WTC11 (cell line): ENCODE measurements around the gene ABHD4. TPM values are rescaled to one million over a fixed set of nuclear protein-coding genes. Genes with fewer than 3 reads are reported as not detected.
"Not testable (repeated sequence)": the region's sequence is repeated elsewhere in the genome, so short reads cannot be mapped to it uniquely, and the experiment has no call there.

Experiments used
- ATAC-seq: fragments of 200-7000 bp; cut with Tn5 transposase; 2 replicates; pipeline ENCODE4 v1.10.0; 2021; ENCODE audit warnings: mild to moderate bottlenecking, moderate library complexity
- CTCF ChIA-PET: fragments of 300-600 bp; sonication (Branson Sonifier 250); formaldehyde crosslinking; loops from one replicate; lab custom pipeline; 2021; ENCODE audit warnings: antibody characterized with exemption; lab: Charles Lee
- POLR2A ChIA-PET: fragments of 350-600 bp; sonication (Branson Sonifier 250); formaldehyde crosslinking; loops from one replicate; lab custom pipeline; 2021; ENCODE audit warnings: antibody characterized with exemption; lab: Charles Lee
- DNase-seq: peaks from one replicate; pipeline ENCODE4 v3.0.0; 2021; ENCODE audit warnings: low spot score
- H3K27ac Mint-ChIP-seq: 2 replicates; pipeline ENCODE4 v1.8.0; 2021; ENCODE audit warnings: mixed read lengths
- H3K27me3 Mint-ChIP-seq: 2 replicates; pipeline ENCODE4 v1.8.0; 2021; ENCODE audit warnings: low read depth, mild to moderate bottlenecking, moderate library complexity, mixed read lengths
- H3K36me3 Mint-ChIP-seq: 2 replicates; pipeline ENCODE4 v1.8.0; 2021; ENCODE audit warnings: mixed read lengths
- H3K4me1 Mint-ChIP-seq: 2 replicates; pipeline ENCODE4 v1.8.0; 2022; ENCODE audit warnings: mixed read lengths
- H3K4me3 Mint-ChIP-seq: 2 replicates; pipeline ENCODE4 v1.8.0; 2021; ENCODE audit warnings: mild to moderate bottlenecking, moderate library complexity, mixed read lengths
- H3K9me3 Mint-ChIP-seq: 2 replicates; pipeline ENCODE4 v1.8.0; 2021; ENCODE audit warnings: mixed read lengths
- ATF6 ChIP-seq: sonication (generic); formaldehyde crosslinking; IDR thresholded peaks from 2 replicates; pipeline ENCODE4 v1.8.1; 2023; ENCODE audit warnings: mild to moderate bottlenecking, missing genetic modification reagents
- CBFB ChIP-seq: sonication (generic); formaldehyde crosslinking; IDR thresholded peaks from 2 replicates; pipeline ENCODE4 v1.8.1; 2022; ENCODE audit warnings: mild to moderate bottlenecking, low read depth, missing genetic modification reagents
- CREB1 ChIP-seq: sonication (generic); formaldehyde crosslinking; IDR thresholded peaks from 2 replicates; pipeline ENCODE4 v1.8.0; 2023; ENCODE audit warnings: mild to moderate bottlenecking, missing genetic modification reagents
- EMX1 ChIP-seq: fragments of 250-450 bp; sonication (Bioruptor Pico); IDR thresholded peaks from 2 replicates; pipeline ENCODE4 v1.8.0; 2021; ENCODE audit warnings: mild to moderate bottlenecking
- FOXJ3 ChIP-seq: sonication (generic); formaldehyde crosslinking; IDR thresholded peaks from 2 replicates; pipeline ENCODE4 v1.9.0; 2021; ENCODE audit warnings: missing genetic modification reagents, mild to moderate bottlenecking, borderline replicate concordance
- GRHL2 ChIP-seq: fragments of 250-450 bp; sonication (Bioruptor Pico); IDR thresholded peaks from 2 replicates; pipeline ENCODE4 v1.8.0; 2022; ENCODE audit warnings: mild to moderate bottlenecking, moderate library complexity; ENCODE audit not compliant: insufficient replicate concordance, severe bottlenecking
- GTF2I ChIP-seq: fragments of 250-450 bp; sonication (Bioruptor Pico); conservative IDR thresholded peaks from 2 replicates; pipeline ENCODE4 v1.4.0; 2021; ENCODE audit warnings: mild to moderate bottlenecking
- JAZF1 ChIP-seq: fragments of 250-450 bp; sonication (Bioruptor Pico); IDR thresholded peaks from 2 replicates; pipeline ENCODE4 v1.9.0; 2021; ENCODE audit warnings: moderate library complexity, mild to moderate bottlenecking, inconsistent platforms
- JUN ChIP-seq: sonication (generic); formaldehyde crosslinking; IDR thresholded peaks from 2 replicates; pipeline ENCODE4 v1.8.0; 2023; ENCODE audit warnings: mild to moderate bottlenecking, missing genetic modification reagents
- NFATC4 ChIP-seq: fragments of 250-450 bp; sonication (Bioruptor Pico); IDR thresholded peaks from 2 replicates; pipeline ENCODE4 v1.9.0; 2021; ENCODE audit warnings: mild to moderate bottlenecking
- PRDM15 ChIP-seq: sonication (generic); formaldehyde crosslinking; IDR thresholded peaks from 2 replicates; pipeline ENCODE4 v1.8.0; 2022; ENCODE audit warnings: missing genetic modification reagents
- RELA ChIP-seq: sonication (generic); formaldehyde crosslinking; IDR thresholded peaks from 2 replicates; pipeline ENCODE4 v1.8.1; 2022; ENCODE audit warnings: missing genetic modification reagents, mild to moderate bottlenecking, borderline replicate concordance
- ZNF121 ChIP-seq: sonication (generic); formaldehyde crosslinking; IDR thresholded peaks from 2 replicates; pipeline ENCODE4 v1.8.0; 2023; ENCODE audit warnings: missing genetic modification reagents
- ZNF138 ChIP-seq: sonication (generic); formaldehyde crosslinking; conservative IDR thresholded peaks from 2 replicates; pipeline ENCODE4 v1.8.1; 2022; ENCODE audit warnings: mild to moderate bottlenecking, moderate library complexity, missing genetic modification reagents
- ZNF396 ChIP-seq: fragments of 250-450 bp; sonication (Bioruptor Pico); IDR thresholded peaks from 2 replicates; pipeline ENCODE4 v1.8.0; 2021; ENCODE audit warnings: mild to moderate bottlenecking, moderate library complexity, borderline replicate concordance
- ZNF423 ChIP-seq: fragments of 250-450 bp; sonication (Bioruptor Pico); IDR thresholded peaks from 2 replicates; pipeline ENCODE4 v2.1.2; 2022; ENCODE audit warnings: mild to moderate bottlenecking, moderate library complexity
- ZSCAN18 ChIP-seq: fragments of 250-450 bp; sonication (Bioruptor Pico); IDR thresholded peaks from 2 replicates; pipeline ENCODE4 v2.1.2; 2022; ENCODE audit warnings: mild to moderate bottlenecking, moderate library complexity
- total RNA-seq: library from RNA; stranded (reverse); gene quantifications from 3 replicates; pipeline ENCODE4 v1.2.3, GENCODE V29; 2021
- TF ChIP-seq, protein P1 (sequence below): fragments of 200-600 bp; IDR thresholded peaks from 2 replicates; pipeline ENCODE4 v1.8.0; 2022; ENCODE audit warnings: antibody characterized with exemption
- TF ChIP-seq, protein P2 (sequence below): sonication (generic); formaldehyde crosslinking; IDR thresholded peaks from 2 replicates; pipeline ENCODE4 v1.8.0; 2023; ENCODE audit warnings: mild to moderate bottlenecking, missing genetic modification reagents

Gene ABHD4
- total RNA-seq, 1 experiment from 2014 or later = 33.9 TPM

DNA sequence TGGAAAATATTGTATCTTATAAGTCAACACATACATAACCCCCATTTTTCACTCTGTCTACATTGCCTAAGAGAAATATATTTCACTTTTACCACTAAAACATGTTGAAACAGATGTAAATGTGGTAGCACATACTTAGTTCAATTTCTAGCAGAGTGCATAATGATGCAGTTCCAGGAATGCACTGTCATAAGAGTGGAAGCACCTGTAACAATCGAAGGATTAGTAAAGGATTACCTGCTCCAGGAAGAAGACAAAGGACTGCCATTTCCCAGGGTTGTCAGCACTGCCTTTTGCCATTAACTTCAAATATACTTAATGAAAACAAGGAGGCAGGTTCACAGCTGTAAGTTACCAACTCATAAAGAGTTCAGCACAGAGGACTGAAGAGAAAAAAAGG, 33.6 kb upstream of the ABHD4 start:
- ChIA-PET POLR2A (no interaction called here), CTCF (no interaction called here)
- peaks cover 24% of the 10 kb centered on the region for H3K36me3 Mint-ChIP-seq
- no peak overlapping the region for H3K4me3 Mint-ChIP-seq
- DNase-seq = no peak
- no peaks in the 10 kb centered on the region for H3K27me3 Mint-ChIP-seq
- H3K27ac Mint-ChIP-seq = no peak overlapping the region
- peaks cover 15% of the 10 kb centered on the region for H3K4me1 Mint-ChIP-seq
- no peaks in the 10 kb centered on the region for H3K9me3 Mint-ChIP-seq
- TF ChIP-seq ZNF423 (CRISPR knock-in tag) = no peak
- TF ChIP-seq, protein P1, sequence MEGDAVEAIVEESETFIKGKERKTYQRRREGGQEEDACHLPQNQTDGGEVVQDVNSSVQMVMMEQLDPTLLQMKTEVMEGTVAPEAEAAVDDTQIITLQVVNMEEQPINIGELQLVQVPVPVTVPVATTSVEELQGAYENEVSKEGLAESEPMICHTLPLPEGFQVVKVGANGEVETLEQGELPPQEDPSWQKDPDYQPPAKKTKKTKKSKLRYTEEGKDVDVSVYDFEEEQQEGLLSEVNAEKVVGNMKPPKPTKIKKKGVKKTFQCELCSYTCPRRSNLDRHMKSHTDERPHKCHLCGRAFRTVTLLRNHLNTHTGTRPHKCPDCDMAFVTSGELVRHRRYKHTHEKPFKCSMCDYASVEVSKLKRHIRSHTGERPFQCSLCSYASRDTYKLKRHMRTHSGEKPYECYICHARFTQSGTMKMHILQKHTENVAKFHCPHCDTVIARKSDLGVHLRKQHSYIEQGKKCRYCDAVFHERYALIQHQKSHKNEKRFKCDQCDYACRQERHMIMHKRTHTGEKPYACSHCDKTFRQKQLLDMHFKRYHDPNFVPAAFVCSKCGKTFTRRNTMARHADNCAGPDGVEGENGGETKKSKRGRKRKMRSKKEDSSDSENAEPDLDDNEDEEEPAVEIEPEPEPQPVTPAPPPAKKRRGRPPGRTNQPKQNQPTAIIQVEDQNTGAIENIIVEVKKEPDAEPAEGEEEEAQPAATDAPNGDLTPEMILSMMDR = no peak
- TF ChIP-seq CBFB = no peak
- TF ChIP-seq CREB1 = no peak
- TF ChIP-seq ZNF396 (CRISPR knock-in tag) = no peak
- TF ChIP-seq ZNF121 = no peak
- no peak for TF ChIP-seq NFATC4 (CRISPR knock-in tag)
- TF ChIP-seq RELA (CRISPR knock-in tag) = no peak
- no peak for TF ChIP-seq JAZF1 (CRISPR knock-in tag)
- no peak for TF ChIP-seq GTF2I (CRISPR knock-in tag)
- ATAC-seq = no peak

DNA sequence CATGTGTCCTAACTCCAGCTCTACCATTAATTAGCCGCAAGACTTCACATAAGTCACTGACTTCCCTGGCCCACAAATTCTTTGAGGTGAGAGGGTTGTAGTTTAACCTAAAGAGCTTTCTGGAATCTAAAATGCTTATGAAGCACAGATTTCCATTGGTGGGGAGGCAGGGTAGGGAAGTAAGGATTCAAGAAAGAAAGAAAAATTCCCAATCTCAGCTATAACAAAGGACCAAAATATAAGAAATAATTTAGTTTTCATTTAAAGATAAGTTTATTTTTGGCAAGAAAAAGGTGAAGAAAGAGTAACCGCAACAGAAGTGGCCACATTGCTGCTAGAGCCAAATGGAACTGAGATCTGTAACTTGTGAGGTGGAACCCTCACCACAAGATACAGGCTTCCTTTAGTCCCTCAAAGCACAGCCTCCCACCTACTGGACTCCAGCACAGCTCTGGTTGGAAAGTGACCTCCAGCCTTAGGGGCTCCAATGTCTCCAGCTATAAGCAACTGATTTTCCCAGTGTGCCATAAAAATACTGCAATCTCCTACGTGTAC, 32.6 kb upstream of the ABHD4 start:
- no peaks in the 10 kb centered on the region for H3K9me3 Mint-ChIP-seq
- TF ChIP-seq FOXJ3 (no peak), ATF6 (CRISPR knock-in tag) (no peak), CREB1 (no peak), EMX1 (CRISPR knock-in tag) (no peak), GRHL2 (CRISPR knock-in tag) (no peak), PRDM15 (CRISPR knock-in tag) (no peak), ZNF138 (CRISPR knock-in tag) (no peak), ZSCAN18 (no peak), JUN (CRISPR knock-in tag) (no peak)
- TF ChIP-seq, protein P2, sequence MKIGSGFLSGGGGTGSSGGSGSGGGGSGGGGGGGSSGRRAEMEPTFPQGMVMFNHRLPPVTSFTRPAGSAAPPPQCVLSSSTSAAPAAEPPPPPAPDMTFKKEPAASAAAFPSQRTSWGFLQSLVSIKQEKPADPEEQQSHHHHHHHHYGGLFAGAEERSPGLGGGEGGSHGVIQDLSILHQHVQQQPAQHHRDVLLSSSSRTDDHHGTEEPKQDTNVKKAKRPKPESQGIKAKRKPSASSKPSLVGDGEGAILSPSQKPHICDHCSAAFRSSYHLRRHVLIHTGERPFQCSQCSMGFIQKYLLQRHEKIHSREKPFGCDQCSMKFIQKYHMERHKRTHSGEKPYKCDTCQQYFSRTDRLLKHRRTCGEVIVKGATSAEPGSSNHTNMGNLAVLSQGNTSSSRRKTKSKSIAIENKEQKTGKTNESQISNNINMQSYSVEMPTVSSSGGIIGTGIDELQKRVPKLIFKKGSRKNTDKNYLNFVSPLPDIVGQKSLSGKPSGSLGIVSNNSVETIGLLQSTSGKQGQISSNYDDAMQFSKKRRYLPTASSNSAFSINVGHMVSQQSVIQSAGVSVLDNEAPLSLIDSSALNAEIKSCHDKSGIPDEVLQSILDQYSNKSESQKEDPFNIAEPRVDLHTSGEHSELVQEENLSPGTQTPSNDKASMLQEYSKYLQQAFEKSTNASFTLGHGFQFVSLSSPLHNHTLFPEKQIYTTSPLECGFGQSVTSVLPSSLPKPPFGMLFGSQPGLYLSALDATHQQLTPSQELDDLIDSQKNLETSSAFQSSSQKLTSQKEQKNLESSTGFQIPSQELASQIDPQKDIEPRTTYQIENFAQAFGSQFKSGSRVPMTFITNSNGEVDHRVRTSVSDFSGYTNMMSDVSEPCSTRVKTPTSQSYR (CRISPR knock-in tag) = no peak
- H3K27ac Mint-ChIP-seq = no peak overlapping the region; the same call in 1 of the 2 replicates
- H3K4me1 Mint-ChIP-seq = peaks cover 20% of the 10 kb centered on the region
- H3K4me3 Mint-ChIP-seq = no peak overlapping the region
- H3K27me3 Mint-ChIP-seq = no peaks in the 10 kb centered on the region
- ATAC-seq (no peak), DNase-seq (no peak)
- ChIA-PET POLR2A (no interaction called here), CTCF (interaction anchor here (1.4 kb wide), 1 partner anchor 9 kb away, joined by 5 read pairs; no protein-coding TSS in a partner anchor)
- peaks cover 25% of the 10 kb centered on the region for H3K36me3 Mint-ChIP-seq

- CTCF ChIA-PET = interaction anchor here (1.2 to 1.4 kb wide), 2 partner anchors 8 to 9 kb away, joined by 3 to 5 read pairs; no protein-coding TSS in a partner anchor
- ATAC-seq, DNase-seq, H3K9me3 Mint-ChIP-seq, POLR2A ChIA-PET, H3K27ac Mint-ChIP-seq, H3K27me3 Mint-ChIP-seq, H3K4me3 Mint-ChIP-seq: not testable (repeated sequence)
- Mint-ChIP-seq H3K36me3 (peaks cover 25% of the 10 kb centered on the region), H3K4me1 (peaks cover 20% of the 10 kb centered on the region)
Observed at GRCh38 chr14:22566266-22566665, 31.8 kb upstream of the ABHD4 start.
